Parathyroid adenoma (tissue), 2 donors: ENCODE measurements around the gene RTCA.
"Not testable (repeated sequence)": the region's sequence is repeated elsewhere in the genome, so short reads cannot be mapped to it uniquely, and the experiment has no call there.

Experiments
- H2AFZ ChIP-seq: fragments of 300-600 bp; sonication (generic); one replicate; pipeline ENCODE4 v1.7.0; 2017; ENCODE audit warnings: antibody characterized with exemption, mild to moderate bottlenecking
- H3K27ac ChIP-seq: fragments of 300-600 bp; sonication (generic); one replicate; pipeline ENCODE4 v1.7.0; 2017
- H3K27me3 ChIP-seq: fragments of 300-600 bp; sonication (generic); one replicate; pipeline ENCODE4 v1.7.0; 2017; ENCODE audit warnings: low read length; ENCODE audit not compliant: control insufficient read depth, insufficient read depth
- H3K36me3 ChIP-seq: fragments of 300-600 bp; sonication (generic); one replicate; pipeline ENCODE4 v1.7.0; 2017; ENCODE audit warnings: low read length; ENCODE audit not compliant: control insufficient read depth, insufficient read depth
- H3K4me1 ChIP-seq: fragments of 300-600 bp; sonication (generic); one replicate; pipeline ENCODE4 v1.7.0; 2017; ENCODE audit warnings: control low read depth
- H3K4me2 ChIP-seq: fragments of 300-600 bp; sonication (generic); one replicate; pipeline ENCODE4 v1.7.0; 2017; ENCODE audit warnings: low read length
- H3K4me3 ChIP-seq: fragments of 300-600 bp; sonication (generic); one replicate; pipeline ENCODE4 v1.7.0; 2017; ENCODE audit warnings: low read depth, low read length
- H3K79me2 ChIP-seq: fragments of 300-600 bp; sonication (generic); one replicate; pipeline ENCODE4 v1.7.0; 2017; ENCODE audit warnings: control low read depth
- H3K9ac ChIP-seq: fragments of 300-600 bp; sonication (generic); one replicate; pipeline ENCODE4 v1.7.0; 2017; ENCODE audit warnings: mild to moderate bottlenecking
- H3K9me3 ChIP-seq: fragments of 300-600 bp; sonication (generic); one replicate; pipeline ENCODE4 v1.7.0; 2017; ENCODE audit warnings: low read length; ENCODE audit not compliant: control insufficient read depth
- CTCF ChIP-seq: fragments of 300-600 bp; sonication (generic); IDR thresholded peaks from one replicate; pipeline ENCODE4 v1.7.0; 2017; ENCODE audit warnings: antibody characterized with exemption, mild to moderate bottlenecking
- donor health status: primary hyperparathyroidism.

Gene RTCA

DNA sequence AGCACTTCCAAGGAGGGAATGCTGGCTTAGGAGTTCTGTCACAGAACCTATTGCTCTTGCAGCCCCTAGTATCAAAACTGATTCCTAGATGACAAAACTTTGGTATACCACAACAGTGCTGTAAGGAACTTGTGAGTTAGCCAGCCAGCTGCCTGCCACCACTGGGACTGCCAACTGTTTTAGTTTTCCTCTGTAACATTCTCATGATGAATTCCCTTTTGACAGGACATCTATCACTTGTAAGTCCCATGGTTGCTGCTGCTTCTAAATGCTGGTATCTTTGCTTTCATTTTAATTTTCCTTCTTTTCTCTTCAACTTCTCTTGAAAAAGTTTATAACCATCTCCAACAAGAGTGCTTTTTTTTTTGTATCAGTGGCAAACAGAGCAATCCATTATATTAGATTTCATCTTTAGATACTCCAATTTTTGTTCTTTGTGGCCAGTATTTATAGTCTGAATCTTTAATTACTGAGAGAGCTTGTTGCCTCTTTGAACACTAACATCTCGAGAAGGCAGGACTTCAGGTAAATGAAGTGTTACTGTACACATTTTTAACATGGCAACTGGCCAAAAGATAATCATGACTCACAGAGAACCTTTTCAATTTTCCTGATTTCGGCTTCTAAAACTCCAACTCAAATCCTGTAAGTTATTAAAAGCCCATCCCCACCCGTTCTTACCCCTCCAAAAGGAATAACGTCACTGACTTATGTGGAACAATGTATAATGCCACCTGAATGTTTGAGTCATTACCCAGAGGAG lies 36.2 kb upstream of the RTCA start:
- Histone ChIP-seq H3K27ac (no peak overlapping the region), H3K27me3 (no peaks in the 10 kb centered on the region), H3K4me3 (no peak overlapping the region), H3K4me2 (no peak overlapping the region), H3K79me2 (no peaks in the 10 kb centered on the region), H2AFZ (no peak overlapping the region), H3K36me3 (no peaks in the 10 kb centered on the region), H3K9me3 (no peaks in the 10 kb centered on the region), H3K4me1 (no peaks in the 10 kb centered on the region), H3K9ac (no peak overlapping the region)
- TF ChIP-seq CTCF = no peak

DNA sequence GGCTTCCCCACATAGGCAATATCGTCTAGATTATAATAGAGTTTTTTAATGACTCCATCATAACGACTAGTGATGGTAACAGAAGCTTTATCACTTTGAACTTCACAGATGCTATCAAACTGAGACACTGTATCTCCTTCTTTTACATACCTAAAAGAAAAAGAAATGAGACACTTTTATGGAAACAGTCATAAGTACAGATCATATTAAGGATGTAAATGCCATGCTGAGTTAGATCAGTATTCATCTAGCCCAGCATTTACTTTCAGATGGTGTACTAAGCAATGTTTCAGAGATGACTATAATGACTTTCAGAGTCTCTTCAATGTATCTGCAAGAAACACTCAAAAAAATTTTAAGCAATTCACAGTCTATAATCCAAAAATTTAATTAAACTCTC lies 35.3 kb upstream of the RTCA start:
- H3K4me1 ChIP-seq = no peaks in the 10 kb centered on the region
- no peak overlapping the region for H3K9ac ChIP-seq
- H3K9me3 ChIP-seq = no peaks in the 10 kb centered on the region
- no peak overlapping the region for H2AFZ ChIP-seq
- TF ChIP-seq CTCF = no peak
- no peak overlapping the region for H3K4me3 ChIP-seq
- no peaks in the 10 kb centered on the region for H3K27me3 ChIP-seq
- no peaks in the 10 kb centered on the region for H3K79me2 ChIP-seq
- no peak overlapping the region for H3K27ac ChIP-seq
- H3K36me3 ChIP-seq = no peaks in the 10 kb centered on the region
- no peak overlapping the region for H3K4me2 ChIP-seq

DNA sequence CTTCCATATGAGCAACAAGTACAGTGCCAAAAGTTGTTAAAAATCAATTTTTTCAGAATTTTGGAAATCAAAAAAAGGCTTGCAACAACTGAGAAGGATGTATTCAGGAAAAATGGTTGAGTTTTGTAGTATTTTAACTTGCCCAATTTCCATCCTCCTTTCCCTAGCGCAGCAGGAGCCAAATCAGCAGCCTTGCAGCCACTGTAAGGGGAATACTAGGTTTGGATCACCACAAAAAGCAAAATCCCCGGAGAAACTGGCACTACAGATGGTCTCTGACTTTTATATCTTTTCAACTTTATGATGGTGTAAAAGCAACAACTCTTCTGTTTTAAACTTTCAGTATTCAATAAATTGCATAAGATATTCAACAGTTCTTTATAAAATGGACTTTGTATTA lies 34.3 kb upstream of the RTCA start:
- H3K4me3 ChIP-seq = no peak overlapping the region
- no peaks in the 10 kb centered on the region for H3K36me3 ChIP-seq
- H3K9me3 ChIP-seq = no peaks in the 10 kb centered on the region
- no peak overlapping the region for H2AFZ ChIP-seq
- no peaks in the 10 kb centered on the region for H3K27me3 ChIP-seq
- no peaks in the 10 kb centered on the region for H3K4me1 ChIP-seq
- no peak for TF ChIP-seq CTCF
- H3K9ac ChIP-seq = no peak overlapping the region
- no peak overlapping the region for H3K4me2 ChIP-seq
- H3K27ac ChIP-seq = no peak overlapping the region
- H3K79me2 ChIP-seq = no peaks in the 10 kb centered on the region

DNA sequence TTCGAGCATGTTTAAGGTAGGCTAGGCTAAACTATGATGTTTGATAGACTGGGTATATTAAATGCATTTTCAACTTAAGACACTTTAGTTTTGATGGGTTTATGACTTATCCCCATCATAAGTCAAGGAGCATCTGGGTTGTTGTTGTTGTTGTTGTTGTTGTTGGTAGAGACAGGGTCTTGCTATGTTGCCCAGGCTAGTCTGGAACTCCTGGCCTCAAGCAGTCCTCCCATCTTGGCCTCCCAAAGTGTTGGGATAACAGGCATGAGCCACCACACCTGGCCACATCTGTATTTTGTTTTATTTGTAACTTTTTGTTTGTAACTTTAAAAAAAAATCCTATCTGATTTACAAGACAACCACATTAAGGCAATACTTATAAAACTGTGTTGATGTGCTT lies 33.9 kb upstream of the RTCA start:
- H3K4me3 ChIP-seq = no peak overlapping the region
- no peak for TF ChIP-seq CTCF
- no peaks in the 10 kb centered on the region for H3K27me3 ChIP-seq

GRCh38 chr1:100233566-100233965 lies 32.5 kb upstream of the RTCA start:
- not testable (repeated sequence) for H2AFZ ChIP-seq, H3K4me1 ChIP-seq, H3K4me3 ChIP-seq, H3K4me2 ChIP-seq, H3K27ac ChIP-seq, H3K9ac ChIP-seq, H3K9me3 ChIP-seq, H3K79me2 ChIP-seq, H3K27me3 ChIP-seq, H3K36me3 ChIP-seq

More for the DNA sequence above, 33.9 kb upstream of the RTCA start:
- no peak overlapping the region for H3K27ac ChIP-seq
- no peak overlapping the region for H2AFZ ChIP-seq
- H3K36me3 ChIP-seq = no peaks in the 10 kb centered on the region
- no peak overlapping the region for H3K9ac ChIP-seq
- H3K9me3 ChIP-seq = no peaks in the 10 kb centered on the region
- H3K4me1 ChIP-seq = no peaks in the 10 kb centered on the region
- no peaks in the 10 kb centered on the region for H3K79me2 ChIP-seq
- no peak overlapping the region for H3K4me2 ChIP-seq
